Motor neuron (in vitro differentiated cells): Measurements from ENCODE around the gene GLDN. TPM values are rescaled to one million over a fixed set of nuclear protein-coding genes. Genes with fewer than 3 reads are reported as not detected.

ENCODE experiments used
- ATAC-seq, 8 experiments: fragments of 200-7000 bp; cut with Tn5 transposase; replicated peaks in 6 of 8; 2 replicates each; pipeline ENCODE4 v1.8.0; 2021; ENCODE audit warnings: mild to moderate bottlenecking in 8 of 8, moderate library complexity in 8 of 8
- H3K27ac ChIP-seq, 2 donors: fragments of 250-450 bp; sonication (Bioruptor Pico); 2 replicates each; pipeline ENCODE4 v1.9.0; 2021; ENCODE audit warnings: antibody characterized with exemption in 2 of 2, mild to moderate bottlenecking in 2 of 2, moderate library complexity in 1 of 2
- H3K4me1 ChIP-seq, 2 donors: fragments of 250-450 bp; sonication (Bioruptor Pico); replicated peaks in 1 of 2; 2 replicates each; pipeline ENCODE4 v1.6.1; 2021; ENCODE audit warnings: antibody characterized with exemption in 2 of 2, mild to moderate bottlenecking in 2 of 2, moderate library complexity in 1 of 2
- H3K4me3 ChIP-seq, 5 donors: fragments of 250-450 bp; sonication (Bioruptor Pico); 2 replicates each; pipeline ENCODE4 v1.9.0; 2021; ENCODE audit warnings: antibody characterized with exemption in 5 of 5, mild to moderate bottlenecking in 5 of 5, moderate library complexity in 4 of 5
- WGBS, 10 experiments: fragments of 450-650 bp; shearing (Covaris generic); methylation state at CpG; one replicate each; pipeline ENCODE4 v1.0.0; 2022; 5-methylcytosine and 5-hydroxymethylcytosine counted together
- in situ Hi-C, 9 experiments: fragments of 400-800 bp; cut with MboI; loops; one replicate each; pipeline ENCODE4 v1.15.0; 2021; ENCODE audit warnings: low sequenced_read_pairs in 9 of 9, low pct_unique_long_range_greater_than_20kb in 2 of 9; ENCODE audit not compliant: unreplicated experiment in 9 of 9
- total RNA-seq, 8 experiments: library from RNA; unstranded; fragments of 300-600 nt; gene quantifications; 2 replicates each; pipeline versions ENCODE4 v1.2.3 to v1.2.4, GENCODE V29; 2022

GLDN gene
- total RNA-seq, 8 experiments from 2014 or later = 0.20 to 17.0 (median 5.9) TPM

DNA sequence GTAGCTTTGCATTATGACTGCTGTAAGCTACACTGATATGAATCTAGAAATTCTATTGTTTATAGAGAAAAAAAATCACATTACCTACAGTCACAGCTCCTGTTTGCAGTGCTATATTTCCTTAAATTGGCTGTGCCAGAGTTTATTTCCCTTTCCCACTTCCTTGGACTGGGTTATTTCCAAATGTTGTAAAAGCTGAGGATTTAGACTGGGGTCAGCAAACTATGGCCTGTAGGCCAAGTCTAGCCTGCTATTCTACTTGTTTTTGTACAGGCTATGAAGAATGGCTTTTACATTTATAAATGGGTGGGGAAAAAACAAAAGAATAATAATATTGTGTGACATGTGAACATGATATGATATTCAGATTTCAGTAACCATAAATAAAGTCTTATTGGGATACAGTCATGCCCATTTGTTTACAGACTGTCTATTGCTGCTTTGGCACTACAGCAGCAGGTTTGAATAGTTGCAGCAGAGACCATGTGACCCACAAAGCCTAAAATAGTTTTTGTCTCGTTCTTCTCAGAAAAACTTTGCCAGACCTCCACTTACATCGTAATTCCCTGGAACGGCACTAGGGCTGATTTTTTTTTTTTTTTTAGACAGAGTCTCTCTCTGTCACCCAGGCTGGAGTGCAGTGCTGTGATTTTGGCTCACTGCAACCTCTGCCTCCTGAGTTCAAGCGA lies 7.8 kb downstream of the GLDN start:
- WGBS, 10 experiments = 0 to 93% (median 36%) methylated on average over 1 to 3 of the region's 4 CpGs; no CpG with 5 or more reads in 4 of the 10 experiments
- Histone ChIP-seq H3K4me3 (no peak overlapping the region), H3K4me1 (no peaks in the 10 kb centered on the region), H3K27ac (no peak overlapping the region)
- in situ Hi-C loops = no loop called here
- peak in 1 of 8 experiments; percentile 37 for ATAC-seq

DNA sequence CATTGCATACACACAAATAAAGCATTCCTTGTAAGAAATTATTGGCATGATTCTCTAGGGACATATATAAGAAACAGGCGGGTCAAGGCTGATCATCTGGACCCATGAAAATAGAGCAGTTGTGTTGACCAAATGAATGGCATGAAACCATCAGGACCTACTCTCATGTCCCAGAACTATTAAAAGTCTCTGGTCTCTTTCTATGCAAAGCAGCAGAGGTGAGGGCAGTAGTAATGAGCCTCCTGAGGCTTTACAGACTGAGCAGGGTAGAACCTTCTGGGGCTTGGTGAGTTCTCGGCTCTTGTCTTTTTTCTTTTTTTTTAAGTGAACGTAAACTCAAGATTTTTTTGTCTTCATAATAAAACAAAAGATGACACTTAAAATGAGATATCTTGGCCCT lies 9.3 kb downstream of the GLDN start:
- no peak for ATAC-seq
- WGBS, 10 experiments = 60 to 100% (median 83%) methylated on average over 1 to 3 of the region's 3 CpGs; no CpG with 5 or more reads in 1 of the 10 experiments
- Histone ChIP-seq H3K27ac (no peak overlapping the region), H3K4me3 (no peak overlapping the region), H3K4me1 (no peaks in the 10 kb centered on the region)
- in situ Hi-C loops = no loop called here

DNA sequence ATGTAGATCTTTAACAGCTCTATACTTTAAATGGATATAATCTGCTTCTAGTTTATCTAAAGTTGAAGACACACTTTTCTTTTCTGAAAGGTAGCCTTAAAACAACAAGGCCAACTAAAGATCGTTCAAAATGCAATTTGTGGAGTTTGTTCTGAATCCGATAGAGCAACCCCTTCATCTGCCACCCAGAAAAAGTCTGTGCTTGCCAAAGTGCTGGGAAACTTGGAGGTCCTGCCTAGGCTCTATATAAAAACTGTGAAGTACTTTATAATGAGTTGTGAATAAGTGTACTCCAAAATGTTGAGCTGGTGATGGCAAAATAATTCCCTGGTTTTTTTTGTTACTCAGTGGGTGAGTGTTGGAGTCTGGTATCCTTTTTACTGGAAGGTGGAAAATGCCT lies 12.5 kb downstream of the GLDN start:
- Histone ChIP-seq H3K27ac (no peak overlapping the region), H3K4me1 (no peaks in the 10 kb centered on the region), H3K4me3 (no peak overlapping the region)
- in situ Hi-C loops = no loop called here
- WGBS, 10 experiments = 0 to 100% (median 68%) methylated on average over 1 to 2 of the region's 2 CpGs; no CpG with 5 or more reads in 1 of the 10 experiments
- ATAC-seq = no peak

DNA sequence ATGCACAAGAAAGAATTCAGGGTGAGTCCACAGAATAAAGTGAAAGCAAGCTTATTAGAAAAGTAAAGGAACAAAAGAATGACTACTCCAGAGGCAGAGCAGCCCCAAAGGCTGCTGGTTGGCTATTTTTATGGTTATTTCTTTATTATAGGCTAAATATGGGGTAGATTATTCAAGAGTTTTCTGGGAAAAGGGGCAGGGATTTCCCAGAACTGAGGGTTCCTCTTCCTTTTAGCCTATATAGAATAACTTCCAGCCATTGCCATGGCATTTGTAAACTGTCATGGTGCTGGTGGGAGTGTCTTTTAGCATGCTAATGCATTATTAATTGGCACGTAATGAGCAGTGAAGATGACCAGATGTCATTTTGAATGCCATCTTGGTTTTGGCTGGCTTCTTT lies 13.6 kb downstream of the GLDN start:
- Histone ChIP-seq H3K4me1 (no peaks in the 10 kb centered on the region), H3K4me3 (no peak overlapping the region), H3K27ac (no peak overlapping the region)
- in situ Hi-C loops = no loop called here
- WGBS, 10 experiments = 22 to 100% (median 70%) methylated on average over 1 of the region's 1 CpG; no CpG with 5 or more reads in 3 of the 10 experiments
- no peak for ATAC-seq

DNA sequence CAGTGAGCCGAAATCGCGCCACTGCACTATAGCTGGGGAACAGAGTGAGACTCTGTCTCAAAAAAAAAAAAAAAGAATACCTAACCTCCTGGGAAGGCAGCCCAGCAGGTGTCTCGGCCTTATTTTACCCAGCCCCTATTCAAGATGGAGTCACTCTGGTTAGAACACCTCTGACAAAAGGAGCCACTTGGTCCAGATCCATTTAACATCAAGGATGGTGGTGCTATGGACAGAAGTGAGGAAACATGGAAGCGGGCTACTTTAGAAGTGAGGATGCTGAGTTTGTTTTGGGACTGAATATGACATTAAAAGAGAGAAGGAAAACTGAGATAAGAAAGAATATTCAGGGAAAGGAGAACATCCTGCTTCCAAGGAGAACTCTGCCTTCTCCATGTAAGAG lies 14.7 kb downstream of the GLDN start:
- H3K4me1 ChIP-seq = no peaks in the 10 kb centered on the region
- in situ Hi-C loops = no loop called here
- H3K4me3 ChIP-seq = no peak overlapping the region
- no peak overlapping the region for H3K27ac ChIP-seq
- 57 to 100% (median 80%) methylated on average over 1 to 5 of the region's 5 CpGs; no CpG with 5 or more reads in 1 of the 10 experiments for WGBS, 10 experiments
- no peak for ATAC-seq

DNA sequence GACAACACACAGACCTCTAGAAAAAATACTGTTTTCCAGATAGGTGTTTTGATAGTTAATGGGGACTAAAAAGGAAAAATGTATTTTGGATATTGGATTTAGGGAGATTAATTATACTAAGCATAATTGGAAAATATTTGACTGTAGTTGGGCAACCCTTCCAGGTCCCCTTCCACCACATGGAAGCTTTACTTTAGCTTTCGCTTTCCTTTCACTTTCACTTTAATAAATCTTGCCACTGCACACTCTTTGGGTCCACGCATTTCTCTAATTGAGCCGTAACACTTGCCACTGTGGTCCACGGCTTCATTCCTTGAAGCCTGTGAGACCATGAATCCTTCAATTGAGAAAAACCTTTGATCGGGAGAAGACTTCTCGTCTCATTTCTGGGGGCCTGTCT lies 15.5 kb downstream of the GLDN start:
- H3K4me1 ChIP-seq = no peaks in the 10 kb centered on the region
- in situ Hi-C loops = no loop called here
- no peak for ATAC-seq
- no peak overlapping the region for H3K27ac ChIP-seq
- WGBS, 10 experiments = 75 to 100% (median 86%) methylated on average over 2 to 6 of the region's 6 CpGs; no CpG with 5 or more reads in 2 of the 10 experiments
- no peak overlapping the region for H3K4me3 ChIP-seq

DNA sequence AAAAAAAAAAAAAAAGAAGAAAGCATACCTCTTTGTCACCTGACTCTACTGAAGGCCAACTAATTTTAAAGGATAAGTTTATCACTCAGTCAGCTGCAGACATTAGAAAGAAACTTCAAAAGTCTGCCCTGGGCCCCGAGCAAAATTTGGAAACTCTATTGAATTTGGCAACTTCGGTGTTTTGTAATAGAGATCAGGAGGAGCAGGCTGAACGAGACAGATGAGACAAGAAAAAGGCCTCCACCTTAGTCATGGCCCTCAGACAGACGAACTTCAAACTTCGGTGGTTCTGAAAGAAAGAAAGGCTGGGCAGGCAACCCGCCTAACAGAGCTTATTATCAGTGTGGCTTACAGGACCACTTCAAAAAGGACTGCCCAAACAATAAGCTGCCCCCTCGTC lies 18.5 kb downstream of the GLDN start:
- H3K4me3 ChIP-seq = no peak overlapping the region
- WGBS, 10 experiments = 33 to 93% (median 67%) methylated on average over 1 to 5 of the region's 7 CpGs; no CpG with 5 or more reads in 2 of the 10 experiments
- in situ Hi-C loops = no loop called here
- H3K27ac ChIP-seq = no peak overlapping the region
- no peaks in the 10 kb centered on the region for H3K4me1 ChIP-seq
- no peak for ATAC-seq

DNA sequence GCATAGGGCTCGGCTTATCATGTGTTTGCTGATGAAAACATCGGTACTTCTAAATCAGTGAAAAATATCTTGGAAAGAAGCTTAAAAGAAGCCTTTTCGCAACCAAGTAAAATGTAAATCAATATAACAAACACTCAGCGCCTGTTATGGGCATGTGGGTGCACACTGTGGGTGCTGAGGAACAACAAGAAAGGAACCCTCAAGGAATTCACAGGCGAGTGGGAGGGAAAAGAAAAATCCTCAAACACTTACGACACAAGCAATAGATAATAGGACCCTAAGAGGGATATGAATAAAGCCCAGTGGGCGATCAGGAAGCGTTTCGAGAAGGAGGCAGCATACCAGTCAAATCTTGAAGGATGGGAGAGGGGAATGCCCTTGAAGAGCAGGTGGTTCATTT lies 21.9 kb downstream of the GLDN start:
- Histone ChIP-seq H3K27ac (no peak overlapping the region), H3K4me3 (no peak overlapping the region), H3K4me1 (no peaks in the 10 kb centered on the region)
- in situ Hi-C loops = no loop called here
- WGBS, 10 experiments = 38 to 83% (median 61%) methylated on average over 2 to 9 of the region's 9 CpGs
- ATAC-seq = no peak

DNA sequence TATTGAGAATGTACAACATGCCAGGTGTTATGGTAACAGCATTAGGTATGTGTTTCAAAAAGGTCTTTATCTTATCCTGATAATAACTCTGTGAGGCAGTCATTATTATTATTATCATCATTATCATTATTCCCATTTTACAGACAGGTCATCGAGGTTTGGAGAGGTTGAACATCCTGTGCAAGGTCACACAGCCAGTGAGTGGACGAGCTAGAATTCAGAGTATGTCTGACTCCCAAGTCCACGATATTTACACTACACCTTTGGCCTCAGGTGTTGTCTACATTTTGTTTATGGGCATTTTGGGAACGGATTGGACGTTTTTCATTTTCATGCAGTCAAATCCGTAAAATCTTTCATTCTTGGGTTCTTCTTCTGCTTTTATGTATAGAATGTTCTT lies 24.0 kb downstream of the GLDN start:
- H3K27ac ChIP-seq = no peak overlapping the region
- no peak overlapping the region for H3K4me3 ChIP-seq
- no peak for ATAC-seq
- 62 to 97% (median 87%) methylated on average over 3 to 6 of the region's 6 CpGs for WGBS, 10 experiments
- in situ Hi-C loops = no loop called here
- no peaks in the 10 kb centered on the region for H3K4me1 ChIP-seq

DNA sequence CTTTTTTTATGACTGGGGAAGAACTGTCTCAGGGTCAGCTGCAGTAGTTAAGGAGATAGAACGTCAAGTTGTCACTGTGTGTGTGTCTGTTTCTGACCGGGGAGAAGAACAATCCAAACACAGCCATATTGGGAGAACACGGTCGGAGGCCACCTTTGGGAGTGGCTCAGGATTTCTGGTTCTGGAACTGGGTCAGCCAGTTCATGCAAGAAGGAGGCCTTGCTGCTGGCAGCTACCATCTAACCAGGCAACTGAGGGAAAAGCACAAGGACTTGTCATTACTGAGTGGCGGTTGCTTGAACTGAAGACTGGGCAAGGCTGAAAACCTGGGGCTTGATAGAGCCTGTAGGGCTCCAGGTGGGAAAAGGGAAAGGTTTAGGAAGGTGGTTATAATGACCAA lies 24.6 kb downstream of the GLDN start:
- WGBS, 10 experiments = 67 to 100% (median 94%) methylated on average over 1 to 5 of the region's 5 CpGs; no CpG with 5 or more reads in 3 of the 10 experiments
- no peak for ATAC-seq
- no peak overlapping the region for H3K27ac ChIP-seq
- no peak overlapping the region for H3K4me3 ChIP-seq
- no peaks in the 10 kb centered on the region for H3K4me1 ChIP-seq
- in situ Hi-C loops = no loop called here

DNA sequence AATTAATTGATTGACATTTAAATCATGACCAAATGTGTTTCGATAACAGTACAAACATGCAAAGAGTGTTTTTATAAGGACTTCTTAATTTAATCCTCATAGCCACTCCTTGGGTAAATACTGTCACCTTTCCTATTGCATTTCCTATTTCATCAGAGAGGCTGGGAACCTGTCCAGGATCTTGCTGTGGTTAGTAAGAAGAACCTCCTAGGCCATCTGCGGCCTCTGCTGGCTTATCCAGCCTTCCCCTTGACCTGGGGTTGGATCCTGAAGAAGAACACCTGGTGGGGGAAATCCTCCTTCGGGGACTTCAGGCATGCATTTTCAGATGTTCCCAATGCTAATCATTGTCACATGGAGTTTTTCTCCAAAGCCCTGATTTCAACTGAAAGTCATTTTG lies 25.5 kb downstream of the GLDN start:
- 0 to 95% (median 82%) methylated on average over 1 to 3 of the region's 3 CpGs; no CpG with 5 or more reads in 3 of the 10 experiments for WGBS, 10 experiments
- Histone ChIP-seq H3K27ac (no peak overlapping the region), H3K4me1 (no peaks in the 10 kb centered on the region), H3K4me3 (no peak overlapping the region)
- in situ Hi-C loops = no loop called here
- peak in 3 of 8 experiments; percentile 27 to 46 (median 39) for ATAC-seq

DNA sequence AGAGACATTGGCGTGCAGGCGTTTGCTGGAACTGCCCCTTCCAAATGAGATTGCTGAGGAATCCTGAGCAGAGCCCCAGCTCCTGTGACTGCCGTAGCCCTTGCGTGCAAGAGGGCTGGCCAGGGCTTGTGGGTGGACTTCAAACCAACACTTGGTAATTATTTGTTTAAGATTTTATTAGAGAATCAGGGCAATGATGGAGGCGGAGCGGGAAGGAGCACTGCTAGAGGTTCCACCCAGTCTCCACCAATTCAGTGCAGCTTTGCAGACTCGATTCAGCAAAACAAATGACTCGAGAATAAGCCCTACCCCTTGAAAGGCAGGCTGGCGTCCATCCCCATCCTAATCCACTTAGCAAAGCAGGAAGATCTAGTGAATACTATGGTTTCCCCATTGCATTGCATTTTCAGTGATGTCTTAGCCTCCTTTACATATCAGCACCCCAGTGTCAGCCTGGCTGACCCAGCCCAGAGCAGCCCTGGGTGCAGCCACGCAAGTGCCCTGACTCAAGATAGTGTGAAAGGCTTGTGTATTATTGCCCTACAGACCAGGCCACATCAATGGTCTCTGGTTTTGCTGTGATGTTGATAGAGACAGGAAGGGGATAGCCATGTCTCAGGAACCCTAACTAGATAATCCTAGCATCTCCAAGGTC lies 26.0 kb downstream of the GLDN start:
- Histone ChIP-seq H3K4me3 (no peak overlapping the region), H3K27ac (no peak overlapping the region), H3K4me1 (no peaks in the 10 kb centered on the region)
- in situ Hi-C loops = no loop called here
- 0 to 92% (median 80%) methylated on average over 1 to 9 of the region's 10 CpGs; no CpG with 5 or more reads in 2 of the 10 experiments for WGBS, 10 experiments
- ATAC-seq = peak in 3 of 8 experiments; percentile 78 to 86 (median 83)

DNA sequence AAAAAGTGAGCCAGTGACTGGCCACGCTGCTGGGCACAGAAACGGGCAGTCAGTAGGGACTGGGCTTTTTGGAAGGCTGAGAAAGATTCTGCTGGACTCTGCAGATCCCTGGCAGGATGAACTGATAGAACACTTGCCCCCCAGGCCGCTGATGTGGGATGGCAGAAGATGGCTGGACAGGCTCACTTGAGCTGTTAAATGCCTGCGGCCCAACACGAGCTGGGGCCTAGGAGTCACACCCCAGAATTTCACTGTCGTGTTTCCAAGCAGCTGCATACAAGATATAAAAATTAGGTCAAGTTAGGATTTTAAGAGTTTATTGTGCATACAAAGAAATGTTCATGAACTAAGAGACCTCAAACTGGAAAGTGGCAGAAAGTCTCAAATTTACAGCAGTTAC lies 26.9 kb downstream of the GLDN start:
- ATAC-seq = peak in 1 of 8 experiments; percentile 8
- in situ Hi-C loops = no loop called here
- no peak overlapping the region for H3K4me3 ChIP-seq
- WGBS, 10 experiments = 14 to 92% (median 65%) methylated on average over 1 to 6 of the region's 6 CpGs
- no peaks in the 10 kb centered on the region for H3K4me1 ChIP-seq
- H3K27ac ChIP-seq = no peak overlapping the region
